ENCODE data around the gene FRA10AC1. TPM values are rescaled to one million over a fixed set of nuclear protein-coding genes. Genes with fewer than 3 reads are reported as not detected.
A peak's percentile ranks its signal among the peaks of the same experiment; 100 is the strongest.

The FRA10AC1 gene
- total and polyA plus RNA-seq, 10 of the 15 experiments (the other 5 are each of a cell fraction or from before 2014, with no cell fraction given): 5.3 to 18.1 (median 9.9) TPM

DNA sequence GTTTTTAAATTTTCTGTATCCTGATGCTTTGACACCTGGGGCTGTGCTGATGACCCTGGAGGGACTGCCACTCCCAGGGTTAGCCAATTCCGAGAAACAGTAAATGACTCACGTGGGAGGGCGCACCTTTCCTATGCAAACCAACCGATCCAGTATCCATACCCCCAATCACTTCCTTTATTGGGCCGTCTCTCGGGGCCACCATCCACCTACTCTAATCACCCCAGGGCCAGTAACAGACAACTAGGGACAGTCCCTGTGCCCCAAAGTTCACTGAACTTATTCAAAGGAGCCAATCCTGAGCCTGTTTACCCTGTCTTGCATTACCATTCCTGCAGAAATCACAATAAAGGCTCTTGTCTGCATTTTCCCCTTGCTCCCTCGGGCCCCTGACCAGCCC lies 48.7 kb upstream of the FRA10AC1 start:
- ATAC-seq (no peak), FAIRE-seq (no peak), DNase-seq (ENCODE audit: low read depth, low spot score) (no peak)
- RAD21 ChIA-PET (ENCODE audit: unreplicated experiment): no interaction called here
- in situ Hi-C loops (cut with MboI) (no loop called here), intact Hi-C loops (cut with micrococcal nuclease; ENCODE audit: unreplicated experiment) (no loop called here)
- H3K4me1 ChIP-seq (ENCODE audit: control insufficient read depth, insufficient read depth, low read length): no peaks in the 10 kb centered on the region
- H3K79me2 ChIP-seq (ENCODE audit: control insufficient read depth, insufficient read depth, low read length): no peaks in the 10 kb centered on the region
- TF ChIP-seq ASH2L (IDR thresholded peaks at IDR 0.05; ENCODE audit: borderline replicate concordance, low read depth) (no peak), CHD4 (IDR thresholded peaks at IDR 0.05) (no peak), CREB1 (IDR thresholded peaks at IDR 0.05; ENCODE audit: low read depth) (no peak), NR2F1 (conservative IDR thresholded peaks at IDR 0.05) (0 out of 2 replicates have a peak, but pooled peaks have one; percentile 14), ZNF384 (IDR thresholded peaks at IDR 0.05; ENCODE audit: borderline replicate concordance, low read depth, low read length) (no peak), HCFC1 (IDR thresholded peaks at IDR 0.05; ENCODE audit: low read length) (no peak)
- no peaks in the 10 kb centered on the region for H4K20me1 ChIP-seq (ENCODE audit: control insufficient read depth, insufficient read depth)
- no TSS peak for BruUV-seq (replicated peaks)
- H3K27me3 ChIP-seq (replicated peaks in 1 of 2; ENCODE audit: control insufficient read depth in 2 of 2, insufficient read depth in 2 of 2, low read length in 1 of 2): no peaks in the 10 kb centered on the region
- H3K4me3 ChIP-seq: no peak overlapping the region
- 3% methylated on average over 7 of the region's 7 CpGs for WGBS (ENCODE audit: insufficient coverage, insufficient replicate concordance, low lambda C conversion rate, missing lambda C conversion rate)
- no peaks in the 10 kb centered on the region; the same call in 2 of the 3 replicates for H3K9me3 ChIP-seq (replicated peaks; ENCODE audit: control insufficient read depth, insufficient read depth, low read length)
- CTCF ChIA-PET: interaction anchor here (1.6 kb wide), 1 partner anchor 26 kb away, joined by 5 read pairs; no protein-coding TSS in a partner anchor
- H3K36me3 ChIP-seq (ENCODE audit: control insufficient read depth in 2 of 2, insufficient read depth in 2 of 2, low read length in 1 of 2): no peaks in the 10 kb centered on the region
- POLR2A ChIA-PET: no interaction called here
- no peak overlapping the region for H3K27ac ChIP-seq (ENCODE audit: control insufficient read depth, insufficient read depth)
- H3K9ac ChIP-seq (ENCODE audit: control insufficient read depth, insufficient read depth, low read length): no peak overlapping the region
- no peak overlapping the region for H2AFZ ChIP-seq (ENCODE audit: control insufficient read depth, low read depth, low read length)
- SMC1A ChIA-PET (ENCODE audit: uncharacterized antibody, unreplicated experiment): interaction anchor here (0.7 kb wide), 1 partner anchor 72 kb away, joined by 3 read pairs; no protein-coding TSS in a partner anchor
- no peak overlapping the region for H3K4me2 ChIP-seq (ENCODE audit: control insufficient read depth, insufficient read depth)

DNA sequence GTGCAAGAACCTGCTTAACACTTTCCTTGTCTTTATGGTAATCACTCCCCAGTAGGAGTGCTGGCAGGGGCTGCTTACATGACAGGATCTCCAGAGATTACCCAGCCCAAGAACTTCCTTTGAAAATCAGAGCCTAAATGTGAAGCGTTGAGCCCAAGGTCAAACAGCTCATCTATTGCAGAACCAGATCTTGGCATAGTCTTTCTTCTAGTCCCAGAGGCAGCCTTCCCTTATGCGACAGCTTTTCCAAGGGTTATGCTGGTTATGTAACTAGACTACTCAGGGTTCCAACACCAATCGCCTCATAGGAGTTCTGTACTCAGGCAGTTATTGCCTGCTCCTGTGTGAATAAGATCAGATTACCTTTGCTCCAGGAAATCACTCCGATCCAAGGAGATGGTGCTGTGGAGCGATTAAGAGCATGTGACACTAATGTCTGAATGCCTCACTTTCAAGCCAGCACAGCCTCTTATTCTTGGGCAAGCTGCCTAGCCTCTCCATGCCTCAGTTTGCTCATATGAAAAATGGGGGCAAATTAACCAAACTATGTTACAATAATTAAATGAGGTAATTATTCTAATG lies 46.9 kb upstream of the FRA10AC1 start:
- ChIA-PET SMC1A (ENCODE audit: uncharacterized antibody, unreplicated experiment) (interaction anchor here (1.5 kb wide), 1 partner anchor 19 kb away, joined by 4 read pairs; no protein-coding TSS in a partner anchor), RAD21 (ENCODE audit: unreplicated experiment) (no interaction called here), POLR2A (no interaction called here), CTCF (interaction anchor here (0.8 to 1.2 kb wide), 2 partner anchors 8 to 67 kb away, joined by 3 to 4 read pairs; partner anchors contain the start of gene LGI1)
- Histone ChIP-seq H3K27me3 (replicated peaks in 1 of 2; ENCODE audit: control insufficient read depth in 2 of 2, insufficient read depth in 2 of 2, low read length in 1 of 2) (no peaks in the 10 kb centered on the region), H3K9ac (ENCODE audit: control insufficient read depth, insufficient read depth, low read length) (no peak overlapping the region), H4K20me1 (ENCODE audit: control insufficient read depth, insufficient read depth) (no peaks in the 10 kb centered on the region), H2AFZ (ENCODE audit: control insufficient read depth, low read depth, low read length) (no peak overlapping the region), H3K79me2 (ENCODE audit: control insufficient read depth, insufficient read depth, low read length) (no peaks in the 10 kb centered on the region), H3K4me3 (no peak overlapping the region), H3K27ac (ENCODE audit: control insufficient read depth, insufficient read depth) (no peak overlapping the region), H3K4me1 (ENCODE audit: control insufficient read depth, insufficient read depth, low read length) (no peaks in the 10 kb centered on the region), H3K4me2 (ENCODE audit: control insufficient read depth, insufficient read depth) (no peak overlapping the region), H3K9me3 (replicated peaks; ENCODE audit: control insufficient read depth, insufficient read depth, low read length) (no peaks in the 10 kb centered on the region), H3K36me3 (ENCODE audit: control insufficient read depth in 2 of 2, insufficient read depth in 2 of 2, low read length in 1 of 2) (no peaks in the 10 kb centered on the region)
- ATAC-seq (no peak), DNase-seq (ENCODE audit: low read depth, low spot score) (no peak), FAIRE-seq (no peak)
- intact Hi-C loops (cut with micrococcal nuclease; ENCODE audit: unreplicated experiment): loop anchor here (5.0 kb wide), 1 partner anchor 68 kb away; no protein-coding TSS in a partner anchor
- no TSS peak for BruUV-seq (replicated peaks)
- in situ Hi-C loops (cut with MboI): no loop called here
- WGBS (ENCODE audit: insufficient coverage, insufficient replicate concordance, low lambda C conversion rate, missing lambda C conversion rate): 51% methylated on average over 5 of the region's 5 CpGs
- TF ChIP-seq, protein P1, sequence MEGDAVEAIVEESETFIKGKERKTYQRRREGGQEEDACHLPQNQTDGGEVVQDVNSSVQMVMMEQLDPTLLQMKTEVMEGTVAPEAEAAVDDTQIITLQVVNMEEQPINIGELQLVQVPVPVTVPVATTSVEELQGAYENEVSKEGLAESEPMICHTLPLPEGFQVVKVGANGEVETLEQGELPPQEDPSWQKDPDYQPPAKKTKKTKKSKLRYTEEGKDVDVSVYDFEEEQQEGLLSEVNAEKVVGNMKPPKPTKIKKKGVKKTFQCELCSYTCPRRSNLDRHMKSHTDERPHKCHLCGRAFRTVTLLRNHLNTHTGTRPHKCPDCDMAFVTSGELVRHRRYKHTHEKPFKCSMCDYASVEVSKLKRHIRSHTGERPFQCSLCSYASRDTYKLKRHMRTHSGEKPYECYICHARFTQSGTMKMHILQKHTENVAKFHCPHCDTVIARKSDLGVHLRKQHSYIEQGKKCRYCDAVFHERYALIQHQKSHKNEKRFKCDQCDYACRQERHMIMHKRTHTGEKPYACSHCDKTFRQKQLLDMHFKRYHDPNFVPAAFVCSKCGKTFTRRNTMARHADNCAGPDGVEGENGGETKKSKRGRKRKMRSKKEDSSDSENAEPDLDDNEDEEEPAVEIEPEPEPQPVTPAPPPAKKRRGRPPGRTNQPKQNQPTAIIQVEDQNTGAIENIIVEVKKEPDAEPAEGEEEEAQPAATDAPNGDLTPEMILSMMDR (IDR thresholded peaks at IDR 0.05 in 2 of 3, conservative IDR thresholded peaks at IDR 0.05 in 1 of 3; ENCODE audit: control insufficient read depth in 2 of 3, extremely low read depth in 1 of 3, insufficient read depth in 1 of 3, low read depth in 3 of 3, low read length in 3 of 3): no peak
- no peak for TF ChIP-seq TBL1XR1 (IDR thresholded peaks at IDR 0.05; ENCODE audit: low read depth, low read length)
- TF ChIP-seq KLF5 (IDR thresholded peaks at IDR 0.05; ENCODE audit: partially characterized antibody): no peak
- no peak for TF ChIP-seq PAX5 (IDR thresholded peaks at IDR 0.05; ENCODE audit: borderline replicate concordance, low read depth, low read length)
- TF ChIP-seq HDGF (IDR thresholded peaks at IDR 0.05): no peak
- no peak for TF ChIP-seq TCF3 (IDR thresholded peaks at IDR 0.05; ENCODE audit: borderline replicate concordance, insufficient read depth, low read depth, low read length)
- TF ChIP-seq NR2C1 (IDR thresholded peaks at IDR 0.05): no peak
- TF ChIP-seq WRNIP1 (IDR thresholded peaks at IDR 0.05; ENCODE audit: borderline replicate concordance, low read depth, low read length): no peak
- TF ChIP-seq SMARCA5 (IDR thresholded peaks at IDR 0.05): no peak
- no peak for TF ChIP-seq FOXM1 (IDR thresholded peaks at IDR 0.05; ENCODE audit: low read depth, low read length)
- no peak for TF ChIP-seq ZNF622 (IDR thresholded peaks at IDR 0.05)
- no peak for TF ChIP-seq MTA2 (IDR thresholded peaks at IDR 0.05; ENCODE audit: low read depth)
- TF ChIP-seq NBN (IDR thresholded peaks at IDR 0.05): no peak
